GM18870 (cell line): ENCODE measurements around the gene FKBP5.
"Not testable (repeated sequence)": the region's sequence is repeated elsewhere in the genome, so short reads cannot be mapped to it uniquely, and the experiment has no call there.

Source experiments
- ATAC-seq: cut with Tn5 transposase; IDR thresholded peaks from one replicate; pipeline ENCODE4 v1.9.1; 2021; ENCODE audit warnings: moderate library complexity; ENCODE audit not compliant: unreplicated experiment

The FKBP5 gene

GRCh38 chr6:35552285-35552917, 136.3 kb downstream of the FKBP5 start:
- ATAC-seq = no peak

GRCh38 chr6:35550437-35550836, 138.3 kb downstream of the FKBP5 start:
- ATAC-seq = no peak

GRCh38 chr6:35547676-35548075, 141.0 kb downstream of the FKBP5 start:
- ATAC-seq = no peak

- ATAC-seq = no peak
These were observed 143.8 kb downstream of the FKBP5 start for GRCh38 chr6:35544769-35545361.

- no peak for ATAC-seq
These were observed 145.1 kb downstream of the FKBP5 start for GRCh38 chr6:35543459-35544193.

- ATAC-seq = no peak
These were observed 146.9 kb downstream of the FKBP5 start for GRCh38 chr6:35541836-35542235.

- ATAC-seq = no peak
These were observed 149.5 kb downstream of the FKBP5 start for GRCh38 chr6:35539223-35539622.

GRCh38 chr6:35535847-35536246, 152.9 kb downstream of the FKBP5 start:
- ATAC-seq = not testable (repeated sequence)

GRCh38 chr6:35534407-35535170, 154.1 kb downstream of the FKBP5 start:
- no peak for ATAC-seq

GRCh38 chr6:35533981-35534380, 154.7 kb downstream of the FKBP5 start:
- ATAC-seq = no peak

- ATAC-seq = no peak
These were observed 156.6 kb downstream of the FKBP5 start for GRCh38 chr6:35532126-35532525.

GRCh38 chr6:35524380-35525020, 164.2 kb downstream of the FKBP5 start:
- ATAC-seq = no peak
